ENCODE measurements around the gene SOST. TPM values are rescaled to one million over a fixed set of nuclear protein-coding genes. Genes with fewer than 3 reads are reported as not detected.

The SOST gene
- total RNA-seq, 1 donor from 2014 or later, result not detected

- DNase-seq (ENCODE audit: low spot score), result no peak
These were observed 16.0 kb upstream of the SOST start for GRCh38 chr17:43774304-43775250.

- DNase-seq (ENCODE audit: low spot score), result peak; percentile 41
These were observed 14.5 kb upstream of the SOST start for GRCh38 chr17:43772877-43773648.

GRCh38 chr17:43771463-43771862 lies 12.9 kb upstream of the SOST start:
- no peak for DNase-seq (ENCODE audit: low spot score)

- DNase-seq (ENCODE audit: low spot score), result no peak
These were observed 12.4 kb upstream of the SOST start for GRCh38 chr17:43770957-43771356.

- no peak for DNase-seq (ENCODE audit: low spot score)
These were observed 11.3 kb upstream of the SOST start for GRCh38 chr17:43769859-43770258.

- DNase-seq (ENCODE audit: low spot score), result no peak
These were observed 10.8 kb upstream of the SOST start for GRCh38 chr17:43769426-43769825.

- DNase-seq (ENCODE audit: low spot score), result no peak
These were observed 10.4 kb upstream of the SOST start for GRCh38 chr17:43768943-43769342.

GRCh38 chr17:43768382-43768781 lies 9.8 kb upstream of the SOST start:
- DNase-seq (ENCODE audit: low spot score), result no peak

GRCh38 chr17:43767713-43768059 lies 9.1 kb upstream of the SOST start:
- no peak for DNase-seq (ENCODE audit: low spot score)

- no peak for DNase-seq (ENCODE audit: low spot score)
These were observed 8.6 kb upstream of the SOST start for GRCh38 chr17:43767053-43767712.

- DNase-seq (ENCODE audit: low spot score), result no peak
These were observed 7.9 kb upstream of the SOST start for GRCh38 chr17:43766413-43767052.

- peak; percentile 95 for DNase-seq (ENCODE audit: low spot score)
These were observed 1.8 kb upstream of the SOST start for GRCh38 chr17:43760254-43760852.

GRCh38 chr17:43759836-43760235 lies 1.2 kb upstream of the SOST start:
- DNase-seq (ENCODE audit: low spot score), result no peak

- no peak for DNase-seq (ENCODE audit: low spot score)
These were observed 505 bp downstream of the SOST start for GRCh38 chr17:43758086-43758485.

- no peak for DNase-seq (ENCODE audit: low spot score)
These were observed 1.4 kb downstream of the SOST start for GRCh38 chr17:43757171-43757660.

GRCh38 chr17:43756201-43756600 lies 2.4 kb downstream of the SOST start:
- DNase-seq (ENCODE audit: low spot score), result no peak

- no peak for DNase-seq (ENCODE audit: low spot score)
These were observed 3.2 kb downstream of the SOST start for GRCh38 chr17:43755389-43755875.

- DNase-seq (ENCODE audit: low spot score), result no peak
These were observed 3.6 kb downstream of the SOST start for GRCh38 chr17:43754947-43755346.

GRCh38 chr17:43753493-43754129 lies 5.0 kb downstream of the SOST start:
- no peak for DNase-seq (ENCODE audit: low spot score)

GRCh38 chr17:43750153-43750552 lies 8.4 kb downstream of the SOST start:
- no peak for DNase-seq (ENCODE audit: low spot score)

GRCh38 chr17:43745541-43745940 lies 13.1 kb downstream of the SOST start:
- DNase-seq (ENCODE audit: low spot score), result no peak
